Gastroesophageal sphincter (tissue), 3 donors: ENCODE data around the gene SRPK1.

ENCODE experiments used
- POLR2A ChIP-seq, 2 donors: fragments of 450-650 bp; IDR thresholded peaks; one replicate each; pipeline ENCODE4 v1.6.1; 2017; ENCODE audit warnings: antibody characterized with exemption in 2 of 2, mild to moderate bottlenecking in 2 of 2, moderate library complexity in 1 of 2
- TF ChIP-seq, protein P1 (sequence below), 4 experiments: fragments of 200-600 bp in 2 of 4; fragments of 450-650 bp in 2 of 4; sonication (generic) in 1 of 4; IDR thresholded peaks; one replicate each; pipeline ENCODE4 v1.5.1; 2017 to 2019; ENCODE audit warnings: antibody characterized with exemption in 4 of 4, mild to moderate bottlenecking in 2 of 4, moderate library complexity in 2 of 4

DNA sequence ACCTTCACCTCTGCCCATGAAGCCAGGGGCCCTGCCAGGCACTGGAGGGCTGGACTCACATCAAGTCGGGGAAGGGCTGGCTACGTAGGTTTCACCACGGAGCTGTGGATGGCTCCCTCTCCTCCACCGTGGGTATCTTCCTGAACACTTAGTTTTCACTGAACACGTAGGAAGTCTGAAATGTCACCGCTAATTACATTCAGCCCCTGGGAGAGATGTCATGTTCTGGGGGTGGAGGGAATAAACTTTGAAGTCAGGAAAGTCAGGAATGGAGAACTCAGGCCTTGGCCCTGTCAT, 109.3 kb downstream of the SRPK1 start:
- TF ChIP-seq, protein P1, sequence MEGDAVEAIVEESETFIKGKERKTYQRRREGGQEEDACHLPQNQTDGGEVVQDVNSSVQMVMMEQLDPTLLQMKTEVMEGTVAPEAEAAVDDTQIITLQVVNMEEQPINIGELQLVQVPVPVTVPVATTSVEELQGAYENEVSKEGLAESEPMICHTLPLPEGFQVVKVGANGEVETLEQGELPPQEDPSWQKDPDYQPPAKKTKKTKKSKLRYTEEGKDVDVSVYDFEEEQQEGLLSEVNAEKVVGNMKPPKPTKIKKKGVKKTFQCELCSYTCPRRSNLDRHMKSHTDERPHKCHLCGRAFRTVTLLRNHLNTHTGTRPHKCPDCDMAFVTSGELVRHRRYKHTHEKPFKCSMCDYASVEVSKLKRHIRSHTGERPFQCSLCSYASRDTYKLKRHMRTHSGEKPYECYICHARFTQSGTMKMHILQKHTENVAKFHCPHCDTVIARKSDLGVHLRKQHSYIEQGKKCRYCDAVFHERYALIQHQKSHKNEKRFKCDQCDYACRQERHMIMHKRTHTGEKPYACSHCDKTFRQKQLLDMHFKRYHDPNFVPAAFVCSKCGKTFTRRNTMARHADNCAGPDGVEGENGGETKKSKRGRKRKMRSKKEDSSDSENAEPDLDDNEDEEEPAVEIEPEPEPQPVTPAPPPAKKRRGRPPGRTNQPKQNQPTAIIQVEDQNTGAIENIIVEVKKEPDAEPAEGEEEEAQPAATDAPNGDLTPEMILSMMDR (IDR thresholded peaks at IDR 0.05), result no peak
- no peak for TF ChIP-seq POLR2A (IDR thresholded peaks at IDR 0.05)
